Measurements from ENCODE around the gene DDX60.
"Not testable (repeated sequence)": the region's sequence is repeated elsewhere in the genome, so short reads cannot be mapped to it uniquely, and the experiment has no call there.

Gene DDX60

DNA sequence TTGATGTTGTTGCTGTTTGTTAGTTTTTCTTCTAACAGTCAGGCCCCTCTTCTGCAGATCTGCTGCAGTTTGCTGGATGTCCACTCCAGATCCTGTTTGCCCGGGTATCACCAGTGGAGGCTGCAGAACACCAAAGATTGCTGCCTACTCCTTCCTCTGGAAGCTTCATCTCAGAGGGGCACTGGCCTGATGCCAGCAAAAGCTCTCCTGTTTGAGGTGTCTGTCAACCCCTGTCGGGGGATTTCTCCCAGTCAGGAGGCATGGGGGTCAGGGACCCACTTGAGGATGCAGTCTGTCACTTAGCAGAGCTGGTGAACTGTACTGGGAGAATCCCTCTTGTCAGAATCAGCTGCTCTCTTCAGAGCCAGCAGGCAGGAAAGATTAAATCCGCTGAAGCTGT lies 12.0 kb upstream of the DDX60 start:
- DNase-seq (ENCODE audit: low spot score); H3K4me3 ChIP-seq (ENCODE audit: low read length in 2 of 2); H3K9me3 ChIP-seq (replicated peaks in 1 of 2; ENCODE audit: control insufficient read depth in 2 of 2, insufficient read depth in 1 of 2, low read depth in 1 of 2, low read length in 2 of 2); H3K27me3 ChIP-seq (ENCODE audit: control insufficient read depth in 3 of 3, insufficient read depth in 3 of 3, low read depth in 1 of 3, low read length in 3 of 3); H2BK12ac ChIP-seq (ENCODE audit: low read length); H3K36me3 ChIP-seq (replicated peaks in 1 of 2; ENCODE audit: control insufficient read depth in 2 of 2, insufficient read depth in 2 of 2, low read length in 2 of 2); H2AK5ac ChIP-seq (ENCODE audit: low read depth, low read length); H3K4me1 ChIP-seq (ENCODE audit: control insufficient read depth in 2 of 2, insufficient read depth in 1 of 2, low read depth in 1 of 2, low read length in 2 of 2); H3K9ac ChIP-seq (ENCODE audit: low read depth, low read length, poor library complexity); H2BK120ac ChIP-seq (ENCODE audit: low read depth, low read length); H4K91ac ChIP-seq (ENCODE audit: low read depth, low read length, poor library complexity); H3K79me1 ChIP-seq (ENCODE audit: low read depth, low read length); H3K18ac ChIP-seq (ENCODE audit: low read length); H2BK5ac ChIP-seq (ENCODE audit: low read length); H3K14ac ChIP-seq (ENCODE audit: low read length); H4K8ac ChIP-seq (ENCODE audit: low read depth, low read length); H3K23ac ChIP-seq (ENCODE audit: low read depth, low read length, poor library complexity); H2AFZ ChIP-seq (ENCODE audit: low read length); H3K4me2 ChIP-seq (ENCODE audit: insufficient read depth, low read length, poor library complexity, severe bottlenecking); H2BK15ac ChIP-seq (ENCODE audit: low read length); H3K27ac ChIP-seq (replicated peaks; ENCODE audit: low read length); H3K4ac ChIP-seq (ENCODE audit: low read length): not testable (repeated sequence)
- no CpG with 5 or more reads among the region's 3 CpGs for WGBS, 2 donors (ENCODE audit: extremely low coverage in 2 of 2, insufficient read length in 2 of 2, insufficient replicate concordance in 1 of 2)

DNA sequence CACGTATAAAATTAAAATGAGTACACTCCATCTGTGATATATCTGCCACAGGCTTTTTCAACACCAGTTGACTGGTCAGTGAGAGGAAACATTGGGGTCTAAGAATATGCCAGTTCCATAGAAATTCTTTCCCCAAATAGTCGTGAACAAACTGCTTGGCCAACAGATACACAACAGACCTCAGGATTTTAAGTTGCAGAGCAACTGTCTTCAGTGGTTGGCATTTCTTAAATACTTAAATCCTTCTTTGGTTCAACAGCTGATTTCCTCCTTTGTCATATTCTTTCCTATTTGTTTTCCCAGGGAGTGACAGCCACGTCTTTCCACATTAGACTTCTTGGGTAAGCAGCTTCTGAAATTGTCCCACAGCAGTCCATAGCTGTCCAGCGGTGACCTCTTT lies 7.0 kb upstream of the DDX60 start:
- Histone ChIP-seq H3K4ac (ENCODE audit: low read length) (no peak overlapping the region), H3K79me1 (ENCODE audit: low read depth, low read length) (no peaks in the 10 kb centered on the region), H3K9me3 (replicated peaks in 1 of 2; ENCODE audit: control insufficient read depth in 2 of 2, insufficient read depth in 1 of 2, low read depth in 1 of 2, low read length in 2 of 2) (no peaks in the 10 kb centered on the region), H2BK120ac (ENCODE audit: low read depth, low read length) (no peak overlapping the region), H3K27ac (replicated peaks; ENCODE audit: low read length) (no peak overlapping the region), H3K23ac (ENCODE audit: low read depth, low read length, poor library complexity) (no peak overlapping the region), H2AK5ac (ENCODE audit: low read depth, low read length) (no peak overlapping the region), H4K91ac (ENCODE audit: low read depth, low read length, poor library complexity) (no peak overlapping the region), H3K27me3 (ENCODE audit: control insufficient read depth in 3 of 3, insufficient read depth in 3 of 3, low read depth in 1 of 3, low read length in 3 of 3) (peaks cover 0 to under 1% (median 0%) of the 10 kb centered on the region in 3 experiments), H2BK15ac (ENCODE audit: low read length) (no peak overlapping the region), H2BK5ac (ENCODE audit: low read length) (no peak overlapping the region), H3K4me1 (ENCODE audit: control insufficient read depth in 2 of 2, insufficient read depth in 1 of 2, low read depth in 1 of 2, low read length in 2 of 2) (no peaks in the 10 kb centered on the region), H3K4me3 (ENCODE audit: low read length in 2 of 2) (no peak overlapping the region), H3K14ac (ENCODE audit: low read length) (no peak overlapping the region), H3K9ac (ENCODE audit: low read depth, low read length, poor library complexity) (no peak overlapping the region), H2BK12ac (ENCODE audit: low read length) (no peak overlapping the region), H2AFZ (ENCODE audit: low read length) (no peak overlapping the region), H3K4me2 (ENCODE audit: insufficient read depth, low read length, poor library complexity, severe bottlenecking) (no peak overlapping the region), H4K8ac (ENCODE audit: low read depth, low read length) (no peak overlapping the region), H3K36me3 (replicated peaks in 1 of 2; ENCODE audit: control insufficient read depth in 2 of 2, insufficient read depth in 2 of 2, low read length in 2 of 2) (no peaks in the 10 kb centered on the region), H3K18ac (ENCODE audit: low read length) (no peak overlapping the region)
- no CpG with 5 or more reads among the region's 4 CpGs for WGBS, 2 donors (ENCODE audit: extremely low coverage in 2 of 2, insufficient read length in 2 of 2, insufficient replicate concordance in 1 of 2)
- no peak for DNase-seq (ENCODE audit: low spot score)

DNA sequence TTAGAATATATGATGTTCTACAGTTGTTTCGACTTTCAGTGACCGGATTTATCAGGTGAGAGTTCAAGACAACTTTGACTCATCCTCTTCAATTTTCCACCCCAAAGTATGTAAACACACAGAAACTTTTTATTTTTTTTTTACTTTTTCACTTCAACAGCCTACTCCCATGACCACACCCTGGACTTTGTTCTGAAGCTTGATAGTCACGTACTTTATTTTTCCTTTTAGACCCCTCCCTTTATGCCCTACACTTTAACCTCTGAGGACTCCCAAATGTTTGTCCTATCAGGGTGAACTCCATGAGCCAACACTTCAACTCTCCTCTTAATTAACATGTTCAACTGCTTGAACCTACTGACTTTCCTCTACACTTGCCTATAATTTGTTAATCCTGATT lies 2.5 kb upstream of the DDX60 start:
- Histone ChIP-seq H2AFZ (ENCODE audit: low read length) (no peak overlapping the region), H3K18ac (ENCODE audit: low read length) (no peak overlapping the region), H4K91ac (ENCODE audit: low read depth, low read length, poor library complexity) (no peak overlapping the region), H3K23ac (ENCODE audit: low read depth, low read length, poor library complexity) (no peak overlapping the region), H3K9me3 (replicated peaks in 1 of 2; ENCODE audit: control insufficient read depth in 2 of 2, insufficient read depth in 1 of 2, low read depth in 1 of 2, low read length in 2 of 2) (no peaks in the 10 kb centered on the region), H3K4me1 (ENCODE audit: control insufficient read depth in 2 of 2, insufficient read depth in 1 of 2, low read depth in 1 of 2, low read length in 2 of 2) (peaks cover 1 to 5% of the 10 kb centered on the region in 2 donors), H3K27ac (replicated peaks; ENCODE audit: low read length) (no peak overlapping the region), H3K4me2 (ENCODE audit: insufficient read depth, low read length, poor library complexity, severe bottlenecking) (no peak overlapping the region), H3K14ac (ENCODE audit: low read length) (no peak overlapping the region), H2AK5ac (ENCODE audit: low read depth, low read length) (no peak overlapping the region), H2BK120ac (ENCODE audit: low read depth, low read length) (no peak overlapping the region), H4K8ac (ENCODE audit: low read depth, low read length) (no peak overlapping the region), H3K9ac (ENCODE audit: low read depth, low read length, poor library complexity) (no peak overlapping the region), H2BK5ac (ENCODE audit: low read length) (no peak overlapping the region), H2BK12ac (ENCODE audit: low read length) (no peak overlapping the region), H3K4ac (ENCODE audit: low read length) (no peak overlapping the region), H3K79me1 (ENCODE audit: low read depth, low read length) (no peaks in the 10 kb centered on the region), H3K36me3 (replicated peaks in 1 of 2; ENCODE audit: control insufficient read depth in 2 of 2, insufficient read depth in 2 of 2, low read length in 2 of 2) (no peaks in the 10 kb centered on the region), H3K4me3 (ENCODE audit: low read length in 2 of 2) (no peak overlapping the region), H2BK15ac (ENCODE audit: low read length) (no peak overlapping the region), H3K27me3 (ENCODE audit: control insufficient read depth in 3 of 3, insufficient read depth in 3 of 3, low read depth in 1 of 3, low read length in 3 of 3) (peaks cover 0 to 5% (median 0%) of the 10 kb centered on the region in 3 experiments)
- no peak for DNase-seq (ENCODE audit: low spot score)
- no CpG with 5 or more reads among the region's 3 CpGs for WGBS, 2 donors (ENCODE audit: extremely low coverage in 2 of 2, insufficient read length in 2 of 2, insufficient replicate concordance in 1 of 2)

DNA sequence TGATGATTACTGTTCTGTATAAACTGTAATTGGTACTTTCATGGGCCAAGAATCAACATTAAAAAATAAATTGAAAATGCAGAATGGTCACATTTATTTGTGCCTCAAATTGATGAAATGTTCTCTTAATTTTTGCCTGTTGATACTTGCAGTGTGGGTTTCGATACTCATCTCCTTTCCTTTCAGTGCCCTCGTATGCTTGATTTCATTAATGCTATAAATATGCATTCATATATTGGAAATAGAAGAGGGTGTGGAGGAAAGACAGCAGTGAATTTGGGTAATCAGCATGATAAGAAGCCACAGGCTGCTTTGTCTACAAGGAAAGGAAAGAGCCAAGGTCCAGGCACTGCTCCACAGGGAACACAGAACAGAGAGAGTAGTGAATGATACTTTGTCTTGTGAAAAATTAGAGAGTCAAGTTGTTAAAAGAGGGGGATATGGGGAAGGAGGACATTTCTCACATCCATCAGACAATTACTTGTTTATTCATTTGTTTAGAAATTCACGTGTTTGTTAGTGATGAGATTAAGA lies 1.0 kb upstream of the DDX60 start:
- Histone ChIP-seq H3K4me3 (ENCODE audit: low read length in 2 of 2) (no peak overlapping the region), H3K14ac (ENCODE audit: low read length) (no peak overlapping the region), H3K9ac (ENCODE audit: low read depth, low read length, poor library complexity) (no peak overlapping the region), H3K79me1 (ENCODE audit: low read depth, low read length) (no peaks in the 10 kb centered on the region), H2AFZ (ENCODE audit: low read length) (peak overlapping the region; percentile 97), H2AK5ac (ENCODE audit: low read depth, low read length) (no peak overlapping the region), H2BK120ac (ENCODE audit: low read depth, low read length) (no peak overlapping the region), H3K4me1 (ENCODE audit: control insufficient read depth in 2 of 2, insufficient read depth in 1 of 2, low read depth in 1 of 2, low read length in 2 of 2) (peaks cover 1 to 5% of the 10 kb centered on the region in 2 donors), H2BK15ac (ENCODE audit: low read length) (no peak overlapping the region), H4K91ac (ENCODE audit: low read depth, low read length, poor library complexity) (no peak overlapping the region), H2BK12ac (ENCODE audit: low read length) (no peak overlapping the region), H3K27ac (replicated peaks; ENCODE audit: low read length) (no peak overlapping the region), H3K36me3 (replicated peaks in 1 of 2; ENCODE audit: control insufficient read depth in 2 of 2, insufficient read depth in 2 of 2, low read length in 2 of 2) (no peaks in the 10 kb centered on the region), H3K27me3 (ENCODE audit: control insufficient read depth in 3 of 3, insufficient read depth in 3 of 3, low read depth in 1 of 3, low read length in 3 of 3) (peaks cover 0 to 5% (median 0%) of the 10 kb centered on the region in 3 experiments), H4K8ac (ENCODE audit: low read depth, low read length) (no peak overlapping the region), H3K23ac (ENCODE audit: low read depth, low read length, poor library complexity) (no peak overlapping the region), H3K18ac (ENCODE audit: low read length) (no peak overlapping the region), H3K9me3 (replicated peaks in 1 of 2; ENCODE audit: control insufficient read depth in 2 of 2, insufficient read depth in 1 of 2, low read depth in 1 of 2, low read length in 2 of 2) (no peaks in the 10 kb centered on the region), H3K4ac (ENCODE audit: low read length) (no peak overlapping the region), H2BK5ac (ENCODE audit: low read length) (no peak overlapping the region), H3K4me2 (ENCODE audit: insufficient read depth, low read length, poor library complexity, severe bottlenecking) (no peak overlapping the region)
- DNase-seq (ENCODE audit: low spot score), result no peak
- no CpG with 5 or more reads among the region's 3 CpGs for WGBS, 2 donors (ENCODE audit: extremely low coverage in 2 of 2, insufficient read length in 2 of 2, insufficient replicate concordance in 1 of 2)

Data from neuronal stem cell (in vitro differentiated cells).